Right lobe of liver (tissue), 6 donors: Measurements from ENCODE around the gene FER. TPM values are rescaled to one million over a fixed set of nuclear protein-coding genes. Genes with fewer than 3 reads are reported as not detected.

Experiments used
- ATAC-seq, 4 donors: fragments of 200-7000 bp; cut with Tn5 transposase; one replicate each; pipeline ENCODE4 v1.9.1; 2020; ENCODE audit warnings: mild to moderate bottlenecking in 4 of 4, moderate library complexity in 4 of 4
- DNase-seq, 3 donors: peaks; one replicate each; pipeline ENCODE4 v3.0.0-alpha.2; 2020
- H3K27ac ChIP-seq, 3 donors: fragments of 200-600 bp; one replicate each; pipeline ENCODE4 v1.8.0; 2022
- H3K27me3 ChIP-seq, 2 donors: fragments of 200-600 bp; one replicate each; pipeline ENCODE4 v1.8.0; 2022
- H3K36me3 ChIP-seq, 4 donors: fragments of 200-600 bp; sonication (generic) in 1 of 4; one replicate each; pipeline versions ENCODE4 v1.5.1 to v1.8.0; 2017 to 2022; ENCODE audit warnings: control low read depth in 1 of 4
- H3K4me1 ChIP-seq, 4 donors: fragments of 200-600 bp; sonication (generic) in 1 of 4; one replicate each; pipeline versions ENCODE4 v1.5.1 to v1.8.0; 2017 to 2022; ENCODE audit warnings: control low read depth in 1 of 4
- H3K4me3 ChIP-seq, 3 donors: fragments of 200-600 bp; one replicate each; pipeline ENCODE4 v1.8.0; 2022
- H3K9me3 ChIP-seq, 4 donors: fragments of 200-600 bp; sonication (generic) in 1 of 4; one replicate each; pipeline versions ENCODE4 v1.5.1 to v1.8.0; 2017 to 2022; ENCODE audit warnings: control low read depth in 1 of 4
- CTCF ChIP-seq, 4 donors: fragments of 200-600 bp in 3 of 4; fragments of 450-650 bp in 1 of 4; IDR thresholded peaks; one replicate each; pipeline versions ENCODE4 v1.5.1 to v1.8.0; 2016 to 2022; ENCODE audit warnings: antibody characterized with exemption in 4 of 4, mild to moderate bottlenecking in 2 of 4
- POLR2A ChIP-seq: fragments of 450-650 bp; IDR thresholded peaks from one replicate; pipeline ENCODE4 v1.6.1; 2017; ENCODE audit warnings: antibody characterized with exemption, mild to moderate bottlenecking
- WGBS: methylation state at CpG from one replicate; pipeline ENCODE4 v1.1.6; 2018; ENCODE audit warnings: low coverage, low lambda C conversion rate; ENCODE audit not compliant: insufficient coverage; ENCODE audit errors: missing lambda C conversion rate; 5-methylcytosine and 5-hydroxymethylcytosine counted together
- intact Hi-C, 2 donors: fragments of 100-400 bp; cut with DNase I; formaldehyde crosslinking; loops; one replicate each; pipeline versions ENCODE4 v1.11.2 to v1.14.1; 2022
- total RNA-seq, 6 experiments: library from RNA; depleted of rRNA in 2 of 6; stranded (reverse); fragments of >200 nt in 2 of 6; fragmentation: NEBNext Ultra II Directional in 3 of 6; extraction: Animal tissue kit (Norgen Biotek cat#: 25700) in 3 of 6; gene quantifications; one replicate each; pipeline versions ENCODE4 v1.1.0 to v1.2.4, GENCODE V29; 2016 to 2023
- donor health status: DM: no; HTN: yes; CAD: no.
- donor health status: DM: no; HTN: no; CAD: no.
- donor health status: DM: no; HTN: no; CAD: no.
- donor health status: DM: no; HTN: yes; CAD: no.
- donor health status: DM: no; HTN: yes; CAD: no.

Gene FER
- total RNA-seq, 6 experiments from 2014 or later, result 2.6 to 10.9 (median 5.0) TPM

DNA sequence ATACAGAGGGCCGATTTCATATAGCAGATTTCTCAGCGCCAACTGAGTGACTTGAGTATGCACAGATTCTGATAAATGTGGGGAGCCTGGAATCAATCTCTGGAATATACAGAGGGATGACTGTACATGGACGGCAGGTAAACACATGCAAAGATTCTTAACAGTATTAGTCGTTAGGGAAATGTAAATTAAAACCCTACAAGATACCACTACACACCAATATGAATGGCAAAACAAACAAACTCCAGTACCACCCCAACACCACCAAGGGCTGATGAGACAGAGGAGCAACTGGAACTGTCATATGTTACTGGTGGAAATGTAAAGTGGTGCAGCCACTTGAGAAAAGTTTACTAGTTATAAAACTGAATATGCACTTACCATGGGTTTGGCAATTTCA, 8.3 kb upstream of the FER start:
- DNase-seq (no peak), ATAC-seq (no peak)
- 86% methylated on average over 4 of the region's 4 CpGs for WGBS
- H3K4me1 ChIP-seq, result no peaks in the 10 kb centered on the region
- no peaks in the 10 kb centered on the region for H3K36me3 ChIP-seq
- intact Hi-C loops, result no loop called here
- H3K27me3 ChIP-seq, result no peaks in the 10 kb centered on the region
- no peak for TF ChIP-seq CTCF (IDR thresholded peaks at IDR 0.05)
- no peak for TF ChIP-seq POLR2A
- H3K27ac ChIP-seq, result no peak overlapping the region
- no peak overlapping the region for H3K4me3 ChIP-seq
- H3K9me3 ChIP-seq, result no peaks in the 10 kb centered on the region

DNA sequence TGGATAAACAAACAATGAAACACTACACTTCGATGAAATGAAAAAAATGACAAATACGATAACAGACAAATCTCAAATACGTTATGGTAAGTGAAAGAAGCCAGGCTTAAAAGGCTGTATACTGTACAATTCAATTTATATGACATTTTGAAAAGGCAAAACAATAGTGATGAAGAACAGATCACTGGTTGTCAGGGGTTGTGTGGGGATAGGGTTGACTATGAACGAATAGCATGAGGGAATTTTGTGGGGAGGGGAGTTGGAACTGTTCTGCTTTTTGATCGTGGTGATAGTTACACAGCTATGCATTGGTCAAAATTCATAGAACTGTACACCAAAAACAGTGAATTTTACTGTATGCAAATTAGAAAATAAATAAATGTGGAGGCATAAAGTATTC, 7.8 kb upstream of the FER start:
- Histone ChIP-seq H3K27me3 (no peaks in the 10 kb centered on the region), H3K36me3 (no peaks in the 10 kb centered on the region), H3K4me3 (no peak overlapping the region), H3K4me1 (no peaks in the 10 kb centered on the region), H3K9me3 (no peaks in the 10 kb centered on the region), H3K27ac (no peak overlapping the region)
- WGBS, result 74% methylated on average over 5 of the region's 5 CpGs
- ATAC-seq (no peak), DNase-seq (no peak)
- intact Hi-C loops, result no loop called here
- TF ChIP-seq CTCF (IDR thresholded peaks at IDR 0.05) (no peak), POLR2A (no peak)

DNA sequence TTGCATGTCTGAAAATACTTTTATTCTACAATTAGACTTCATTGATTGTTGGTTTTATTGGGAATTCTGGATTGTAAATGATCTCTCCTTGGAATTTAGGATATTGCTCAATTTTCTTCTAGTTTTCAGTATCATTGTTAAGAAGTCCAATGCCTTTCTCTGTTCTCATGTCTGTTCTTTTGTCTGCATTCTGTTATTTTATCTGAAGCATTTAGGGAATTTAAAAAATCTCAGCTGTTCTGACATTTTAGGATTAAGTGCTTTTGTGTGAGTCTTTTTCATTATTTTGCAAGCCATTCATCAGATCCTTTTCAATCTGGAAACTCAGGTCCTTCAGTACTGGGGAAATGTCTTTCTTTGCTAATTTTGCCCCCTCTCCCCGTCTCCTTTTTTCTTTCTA, 4.4 kb upstream of the FER start:
- Histone ChIP-seq H3K36me3 (no peaks in the 10 kb centered on the region), H3K4me1 (no peaks in the 10 kb centered on the region), H3K27me3 (no peaks in the 10 kb centered on the region), H3K9me3 (no peaks in the 10 kb centered on the region), H3K27ac (no peak overlapping the region), H3K4me3 (no peak overlapping the region)
- ATAC-seq, result no peak
- intact Hi-C loops, result no loop called here
- WGBS, result 75% methylated on average over 1 of the region's 1 CpG
- no peak for DNase-seq
- TF ChIP-seq POLR2A, result no peak
- no peak for TF ChIP-seq CTCF (IDR thresholded peaks at IDR 0.05)

DNA sequence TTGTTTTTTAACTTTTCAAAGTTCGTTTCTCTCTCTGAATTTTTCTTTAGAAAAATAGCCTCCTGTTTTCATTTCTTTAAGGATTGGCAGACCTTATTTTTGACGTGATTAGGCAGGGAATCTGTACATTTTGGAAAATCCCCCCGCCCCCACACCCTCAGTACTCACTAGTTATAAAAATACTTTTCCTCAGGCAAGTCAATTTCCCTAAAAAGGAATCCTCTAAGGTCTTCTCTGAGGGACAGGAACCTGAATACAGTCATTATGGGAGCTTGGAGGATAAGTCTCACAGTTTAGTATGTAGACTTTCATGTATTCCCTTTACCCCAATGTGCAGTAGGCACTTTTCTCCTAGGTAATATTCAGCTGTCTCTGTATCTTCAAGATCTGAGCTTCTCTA, 3.9 kb upstream of the FER start:
- TF ChIP-seq POLR2A (no peak), CTCF (IDR thresholded peaks at IDR 0.05) (no peak)
- Histone ChIP-seq H3K9me3 (no peaks in the 10 kb centered on the region), H3K4me1 (no peaks in the 10 kb centered on the region), H3K36me3 (no peaks in the 10 kb centered on the region), H3K27me3 (no peaks in the 10 kb centered on the region), H3K4me3 (no peak overlapping the region), H3K27ac (no peak overlapping the region)
- DNase-seq, result no peak
- intact Hi-C loops, result no loop called here
- ATAC-seq, result no peak
- 77% methylated on average over 3 of the region's 3 CpGs for whole genome bisulfite sequencing
